GM18517 (cell line): Measurements from ENCODE around the gene SLC46A2.

Source experiments
- ATAC-seq: cut with Tn5 transposase; IDR thresholded peaks from one replicate; pipeline ENCODE4 v1.9.1; 2021; ENCODE audit warnings: mild to moderate bottlenecking, moderate library complexity; ENCODE audit not compliant: unreplicated experiment

SLC46A2 gene

GRCh38 chr9:112890106-112891081, at the start of gene SLC46A2:
SLC46A2 (minus strand) TSS chr9:112890876; CDS start chr9:112890681, 195 bp downstream.
- no peak for ATAC-seq

GRCh38 chr9:112939418-112939817, 48.7 kb upstream of the SLC46A2 start:
- ATAC-seq = no peak

GRCh38 chr9:112933696-112934095, 43.0 kb upstream of the SLC46A2 start:
- no peak for ATAC-seq

GRCh38 chr9:112925058-112925641, 34.5 kb upstream of the SLC46A2 start:
- no peak for ATAC-seq

GRCh38 chr9:112921549-112921948, 30.9 kb upstream of the SLC46A2 start:
- ATAC-seq = no peak

- no peak for ATAC-seq
These were observed 27.3 kb upstream of the SLC46A2 start for GRCh38 chr9:112917987-112918362.

- no peak for ATAC-seq
These were observed 26.6 kb upstream of the SLC46A2 start for GRCh38 chr9:112917047-112917986.

GRCh38 chr9:112914524-112914923, 23.8 kb upstream of the SLC46A2 start:
- ATAC-seq = no peak

GRCh38 chr9:112913326-112913725, 22.6 kb upstream of the SLC46A2 start:
- ATAC-seq = no peak

- no peak for ATAC-seq
These were observed 22.0 kb upstream of the SLC46A2 start for GRCh38 chr9:112912636-112913035.

- no peak for ATAC-seq
These were observed 21.1 kb upstream of the SLC46A2 start for GRCh38 chr9:112911736-112912135.

GRCh38 chr9:112905084-112905483, 14.4 kb upstream of the SLC46A2 start:
- no peak for ATAC-seq

GRCh38 chr9:112900901-112901300, 10.2 kb upstream of the SLC46A2 start:
- ATAC-seq = no peak

GRCh38 chr9:112900488-112900887, 9.8 kb upstream of the SLC46A2 start:
- ATAC-seq = no peak

- ATAC-seq = no peak
These were observed 8.2 kb upstream of the SLC46A2 start for GRCh38 chr9:112898872-112899311.

- no peak for ATAC-seq
These were observed 5.5 kb upstream of the SLC46A2 start for GRCh38 chr9:112896131-112896530.

GRCh38 chr9:112894699-112895098, 4.0 kb upstream of the SLC46A2 start:
- ATAC-seq = no peak

- ATAC-seq = no peak
These were observed 3.4 kb upstream of the SLC46A2 start for GRCh38 chr9:112894041-112894440.

GRCh38 chr9:112892981-112893380, 2.3 kb upstream of the SLC46A2 start:
- ATAC-seq = no peak

GRCh38 chr9:112891521-112891920, 845 bp upstream of the SLC46A2 start:
- ATAC-seq = no peak

- no peak for ATAC-seq
These were observed 3.3 kb downstream of the SLC46A2 start for GRCh38 chr9:112887381-112887780.
